SHP77 (cell line): ENCODE data around the gene KDM3B.
"Not testable (repeated sequence)": the region's sequence is repeated elsewhere in the genome, so short reads cannot be mapped to it uniquely, and the experiment has no call there.

Experiments used
- DNase-seq, 2 experiments: peaks; one replicate each; lab custom pipeline; 2025; lab: John Stamatoyannopoulos, UW

KDM3B gene

DNA sequence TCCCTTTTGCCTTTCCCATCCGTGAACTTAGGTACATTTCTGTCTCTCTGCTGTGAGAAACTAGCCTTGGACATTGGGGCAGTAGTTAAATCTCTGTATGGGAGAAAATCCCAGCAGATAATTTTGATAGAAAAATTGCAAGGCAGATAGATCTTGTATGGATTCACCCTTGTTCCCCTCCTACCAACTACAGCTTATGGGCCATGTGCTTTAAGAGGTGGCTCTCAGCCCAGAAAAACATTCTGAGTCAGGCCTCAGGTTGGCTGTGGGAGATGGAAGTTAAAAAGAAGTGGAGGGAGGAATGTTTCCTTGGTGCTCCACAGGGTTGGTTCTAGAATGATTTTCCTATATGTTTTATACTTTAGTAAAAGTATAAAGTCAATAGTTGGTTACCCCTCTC, 1.4 kb upstream of the KDM3B start:
- no peak for DNase-seq

- no peak for DNase-seq
These were observed 968 bp upstream of the KDM3B start for GRCh38 chr5:138351517-138351916.

GRCh38 chr5:138352722-138353559, 456 bp downstream of the KDM3B start:
- peak in 1 of 2 experiments; percentile 32 for DNase-seq

- DNase-seq = no peak
These were observed 1.1 kb downstream of the KDM3B start for GRCh38 chr5:138353560-138354080.

DNA sequence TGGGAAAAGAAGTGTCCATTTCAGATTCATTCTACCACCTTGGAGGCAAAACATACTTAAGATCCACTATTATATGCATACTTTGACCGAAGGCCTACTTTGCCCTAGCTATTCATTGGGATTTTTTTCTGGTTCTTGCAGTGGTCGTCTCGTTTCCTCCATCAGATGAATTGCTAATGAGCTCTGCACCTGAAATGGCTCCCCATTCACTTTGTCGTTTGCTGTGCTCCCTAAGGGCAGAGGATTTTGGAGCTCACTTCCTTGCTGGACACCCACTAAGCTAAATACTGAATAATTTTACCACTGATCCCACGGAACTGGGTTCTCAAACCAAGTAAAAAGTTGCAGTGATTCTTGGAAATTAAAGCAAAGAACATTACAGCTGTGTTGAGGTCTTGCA, 1.9 kb downstream of the KDM3B start:
- DNase-seq = no peak

DNA sequence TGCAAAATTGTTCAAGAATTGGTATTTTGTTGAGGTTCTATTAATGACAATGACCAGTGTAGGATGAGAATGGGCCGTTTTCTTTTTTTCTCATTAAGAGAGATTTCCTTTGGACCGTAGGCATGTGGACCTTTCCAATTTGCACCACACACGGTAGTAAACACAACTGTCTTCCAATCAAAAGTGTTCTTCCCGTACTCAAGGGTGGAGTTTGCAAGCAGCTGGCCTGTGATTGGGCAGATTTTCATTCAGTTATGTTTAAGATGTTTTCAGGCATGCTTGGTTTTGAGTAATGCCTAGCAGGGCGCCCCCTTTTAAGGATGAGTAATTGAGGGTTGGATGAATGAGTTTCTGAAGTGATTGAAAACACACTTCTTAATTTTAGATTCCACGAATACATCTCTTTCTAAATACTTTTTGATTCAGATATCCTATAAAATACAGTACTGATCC, 2.5 kb downstream of the KDM3B start:
- no peak for DNase-seq

DNA sequence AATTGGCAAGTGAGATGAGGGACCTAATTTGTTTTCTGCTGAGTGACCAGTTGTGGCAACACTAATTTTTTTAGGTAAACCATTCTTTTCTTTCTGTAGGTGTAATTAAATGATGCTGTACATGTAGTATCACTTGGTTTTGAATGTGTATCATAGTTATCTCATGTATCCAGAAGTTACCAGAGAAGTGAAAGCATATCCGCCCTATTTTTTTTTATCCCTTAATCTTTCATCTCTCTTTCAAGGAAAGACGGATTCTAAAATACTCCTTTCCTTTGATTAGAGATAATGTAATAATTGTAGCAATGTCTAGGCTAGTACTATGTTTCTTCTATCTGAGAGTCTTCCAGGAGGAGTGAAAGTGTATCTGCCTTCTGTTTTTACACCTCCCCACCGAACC, 7.1 kb downstream of the KDM3B start:
- no peak for DNase-seq

DNA sequence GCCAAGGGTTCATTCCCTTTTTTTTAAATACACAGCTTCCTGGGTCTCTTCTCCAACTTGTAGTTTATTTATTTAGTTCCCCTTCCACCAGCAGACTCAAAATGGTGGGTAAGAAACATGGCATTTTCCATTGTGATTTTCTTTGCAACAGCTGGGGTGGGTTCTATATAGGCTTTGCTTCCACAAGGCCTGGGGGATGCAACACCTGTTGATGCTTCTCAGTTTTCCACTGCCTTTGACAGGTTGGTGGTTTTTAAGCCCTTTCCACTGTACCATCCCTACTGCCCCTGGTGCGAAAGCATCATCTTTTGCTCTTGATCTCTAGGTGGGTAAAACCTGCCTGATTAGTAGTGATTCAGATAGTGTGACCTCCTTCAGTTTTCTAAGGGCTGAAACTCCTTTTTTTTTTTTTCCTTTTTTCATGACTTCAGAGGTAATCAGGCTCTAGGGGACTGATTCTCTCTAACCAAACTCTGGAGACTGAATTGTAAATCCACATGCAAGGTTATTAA, 8.5 kb downstream of the KDM3B start:
- DNase-seq = no peak

- no peak for DNase-seq
These were observed 12.1 kb downstream of the KDM3B start for GRCh38 chr5:138364576-138364975.

DNA sequence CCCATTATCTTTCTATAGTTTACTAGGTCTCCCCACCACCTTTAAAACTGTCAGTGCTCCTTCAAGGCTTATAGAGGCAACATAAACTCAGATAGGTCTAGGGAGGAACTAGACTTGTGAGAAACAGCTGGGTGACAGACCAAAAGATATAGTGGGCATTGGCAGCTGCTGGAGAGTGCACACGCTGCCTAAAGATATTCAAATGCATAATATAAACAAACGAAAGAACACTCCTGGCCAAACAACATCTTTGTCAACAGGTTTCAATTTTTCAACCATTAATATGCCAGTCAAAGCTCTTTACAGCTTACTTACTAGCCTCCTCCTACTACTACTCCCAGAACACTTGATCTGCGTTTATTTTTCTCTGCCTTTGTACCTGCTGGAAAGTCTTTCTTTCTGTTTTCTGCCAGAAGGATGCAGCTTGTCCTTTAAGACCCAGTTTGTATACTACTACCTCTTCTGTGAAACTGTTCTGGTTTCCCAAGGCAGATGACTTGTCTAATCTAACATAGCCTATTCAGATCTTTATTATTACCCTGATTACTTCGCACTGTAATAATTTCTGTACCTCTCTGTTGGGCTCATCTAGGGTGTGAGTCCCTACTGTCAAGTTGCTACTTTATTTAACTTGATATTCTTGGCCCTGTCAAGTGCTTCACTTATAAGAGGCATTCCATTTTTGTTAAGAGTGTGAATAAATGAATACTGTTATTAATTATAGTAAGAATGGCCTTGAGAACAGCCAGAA, 14.3 kb downstream of the KDM3B start:
- DNase-seq = no peak

DNA sequence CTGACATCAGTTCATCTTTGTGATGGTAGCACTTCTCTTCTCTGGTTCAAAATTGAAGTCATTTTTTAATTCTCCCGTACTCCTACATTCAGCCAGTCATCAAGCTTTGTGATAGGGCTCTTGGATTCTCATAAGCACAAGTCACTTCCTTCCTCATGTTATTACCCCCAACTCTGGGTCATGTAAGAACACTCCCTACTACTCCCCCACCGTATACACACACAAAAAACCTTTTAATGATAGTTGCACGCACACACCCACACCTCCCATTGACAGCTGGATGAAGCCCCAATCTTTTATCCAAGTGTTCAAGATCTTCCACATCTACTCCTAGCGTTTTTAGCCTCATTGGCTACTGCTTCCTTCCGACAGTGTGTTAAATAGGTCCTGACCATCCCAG, 16.8 kb downstream of the KDM3B start:
- no peak for DNase-seq

- no peak for DNase-seq
These were observed 17.2 kb downstream of the KDM3B start for GRCh38 chr5:138369706-138370105.

DNA sequence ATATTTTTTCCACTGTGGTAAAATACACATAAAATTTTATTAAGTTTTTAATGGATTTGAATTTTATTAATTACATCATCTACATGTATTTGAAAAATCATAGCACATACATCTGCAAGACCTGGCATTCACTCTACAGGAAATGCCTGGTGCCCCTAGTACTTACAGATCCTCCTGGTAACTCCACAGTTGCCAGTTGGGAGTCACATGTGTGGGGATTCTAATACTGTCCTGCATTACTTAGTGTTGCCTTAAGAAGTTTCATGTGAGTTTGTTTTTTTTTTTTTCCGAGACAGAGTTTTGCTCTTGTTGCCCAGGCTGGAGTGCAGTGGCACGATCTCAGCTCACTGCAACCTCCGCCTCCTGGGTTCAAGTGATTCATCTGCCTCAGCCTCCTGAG, 18.1 kb downstream of the KDM3B start:
- no peak for DNase-seq

DNA sequence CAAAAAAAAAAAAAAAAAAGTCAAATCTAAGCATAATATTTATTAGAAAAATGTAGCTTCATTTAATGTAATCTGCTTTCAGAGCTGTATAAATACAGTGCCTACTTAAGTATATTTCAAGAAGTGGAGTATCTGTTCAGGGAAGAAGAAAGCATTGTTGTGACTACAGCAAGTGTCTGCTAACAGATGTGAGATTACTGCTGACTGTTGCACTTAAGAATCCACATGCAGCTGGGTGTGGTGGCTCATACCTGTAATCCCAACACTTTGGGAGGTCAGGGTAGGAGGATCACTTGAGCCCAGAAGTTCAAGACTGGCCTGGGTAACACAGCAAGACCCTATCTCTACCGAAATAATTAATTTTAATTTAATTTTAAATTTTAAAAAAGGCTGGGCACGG, 19.0 kb downstream of the KDM3B start:
- no peak for DNase-seq

- DNase-seq = no peak
These were observed 19.7 kb downstream of the KDM3B start for GRCh38 chr5:138372225-138372624.

DNA sequence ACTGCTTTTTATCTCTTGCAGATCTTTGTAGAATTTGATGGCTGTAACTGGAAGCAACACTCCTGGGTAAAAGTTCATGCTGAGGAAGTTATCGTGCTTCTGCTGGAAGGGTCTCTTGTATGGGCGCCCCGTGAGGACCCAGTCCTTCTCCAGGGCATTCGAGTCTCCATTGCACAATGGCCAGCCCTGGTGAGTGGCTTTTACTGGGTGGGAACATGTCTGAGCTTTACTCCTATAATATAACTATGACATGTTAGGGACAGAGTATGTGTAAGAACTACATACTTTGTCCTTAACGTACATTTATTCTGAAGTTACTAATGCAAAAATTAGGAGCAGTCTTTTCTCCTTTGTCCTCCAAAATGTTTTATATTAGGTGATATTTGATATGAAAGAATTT, 20.2 kb downstream of the KDM3B start:
- DNase-seq = no peak

DNA sequence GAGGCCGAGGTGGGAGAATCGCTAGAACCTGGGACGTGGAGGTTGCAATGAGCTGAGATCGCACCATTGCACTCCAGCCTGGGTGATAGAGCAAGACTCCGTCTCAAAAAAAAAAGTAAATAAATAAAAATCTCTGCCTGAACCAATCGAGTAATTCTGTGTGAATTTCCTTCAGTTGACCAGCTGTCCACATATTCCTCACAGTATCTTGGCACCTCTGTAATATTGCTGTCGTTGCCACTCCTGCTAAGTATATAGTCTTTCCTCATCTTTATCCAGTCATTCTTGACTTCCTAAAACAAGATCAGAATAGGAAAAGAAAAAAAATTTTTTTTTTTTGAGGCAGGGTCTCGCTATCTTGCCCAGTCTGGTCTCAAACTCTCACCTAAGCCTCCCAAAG, 29.9 kb downstream of the KDM3B start:
- no peak for DNase-seq

- DNase-seq = no peak
These were observed 33.2 kb downstream of the KDM3B start for GRCh38 chr5:138385660-138386059.

DNA sequence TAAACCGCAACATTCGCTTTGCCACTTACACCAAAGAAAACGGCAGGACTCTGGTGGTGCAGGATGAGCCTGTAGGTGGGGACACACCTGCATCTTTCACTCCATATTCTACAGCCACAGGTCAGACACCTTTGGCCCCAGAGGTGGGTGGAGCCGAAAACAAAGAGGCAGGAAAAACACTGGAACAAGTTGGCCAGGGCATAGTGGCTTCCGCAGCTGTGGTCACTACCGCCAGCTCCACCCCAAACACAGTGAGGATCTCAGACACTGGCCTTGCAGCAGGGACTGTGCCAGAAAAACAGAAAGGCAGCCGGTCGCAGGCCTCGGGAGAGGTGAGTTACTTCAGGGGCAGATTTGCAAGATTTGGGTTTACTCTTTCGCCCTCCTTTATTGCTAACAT, 33.8 kb downstream of the KDM3B start:
- no peak for DNase-seq

DNA sequence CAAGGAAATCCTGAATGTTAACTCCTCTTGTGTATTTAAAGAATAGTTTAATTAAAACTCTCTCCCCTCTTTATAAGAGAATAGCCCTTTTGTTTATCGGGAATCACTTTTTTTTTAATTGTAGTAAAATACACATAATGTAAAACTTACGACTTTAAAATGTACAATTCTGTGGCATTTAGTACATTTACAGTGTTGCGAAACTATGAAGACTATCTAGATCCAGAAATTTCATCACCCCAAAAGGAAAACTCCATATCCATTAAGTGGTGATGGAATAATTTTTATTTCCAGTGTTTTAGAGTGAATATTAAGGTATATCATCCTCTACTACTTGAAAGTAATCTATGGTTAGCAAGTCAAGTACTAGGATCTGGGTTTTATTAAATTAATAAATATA, 36.8 kb downstream of the KDM3B start:
- DNase-seq = no peak

GRCh38 chr5:138389911-138390310, 37.4 kb downstream of the KDM3B start:
- DNase-seq = not testable (repeated sequence)

GRCh38 chr5:138391859-138392386, 39.4 kb downstream of the KDM3B start:
- DNase-seq = no peak

DNA sequence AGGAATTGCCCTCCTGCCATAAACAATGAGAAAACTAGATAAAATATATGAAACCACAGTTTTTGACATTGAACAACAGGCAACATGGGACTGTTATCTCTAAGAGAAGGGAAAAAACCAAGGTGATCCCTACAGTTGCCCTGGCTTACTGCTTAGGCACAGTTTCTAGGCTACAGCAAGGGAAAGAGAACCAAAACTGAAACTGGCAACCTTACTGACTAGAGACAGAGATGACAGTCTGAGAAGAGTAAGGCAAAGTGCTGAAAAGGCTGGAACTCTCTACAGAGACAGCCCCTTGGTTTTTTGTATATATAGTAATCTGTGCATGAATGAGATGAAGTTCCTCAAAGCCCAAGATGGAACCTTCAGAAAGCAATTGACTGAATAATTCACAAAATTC, 50.2 kb downstream of the KDM3B start:
- DNase-seq = no peak
